Activated CD4-positive, alpha-beta memory T cell treated with anti-CD3 and anti-CD28 coated beads, Interleukin-2, amount 10 ng/mL, durations not matched to agents 7 days and 5 days (primary cell): Measurements from ENCODE around the gene RNF215. TPM values are rescaled to one million over a fixed set of nuclear protein-coding genes. Genes with fewer than 3 reads are reported as not detected.

Experiments
- CTCF ChIA-PET: fragments of 350-600 bp; sonication (Branson Sonifier 250); formaldehyde crosslinking; loops from one replicate; lab custom pipeline; 2021; ENCODE audit warnings: antibody characterized with exemption, inconsistent platforms; lab: Charles Lee
- POLR2A ChIA-PET: fragments of 350-600 bp; sonication (Branson Sonifier 250); formaldehyde crosslinking; loops from one replicate; lab custom pipeline; 2021; ENCODE audit warnings: antibody characterized with exemption; lab: Charles Lee
- DNase-seq: peaks from one replicate; pipeline ENCODE4 v3.0.0-alpha.2; 2020
- H3K27ac Mint-ChIP-seq: one replicate; pipeline ENCODE4 v1.8.0; 2021; ENCODE audit warnings: mild to moderate bottlenecking, mixed read lengths
- H3K27me3 Mint-ChIP-seq: one replicate; pipeline ENCODE4 v1.8.0; 2021; ENCODE audit warnings: mixed read lengths
- H3K36me3 Mint-ChIP-seq: one replicate; pipeline ENCODE4 v1.8.0; 2021; ENCODE audit warnings: low read depth, mixed read lengths
- H3K4me1 Mint-ChIP-seq: one replicate; pipeline ENCODE4 v1.8.0; 2021; ENCODE audit warnings: mixed read lengths
- H3K4me3 Mint-ChIP-seq: one replicate; pipeline ENCODE4 v1.8.0; 2021; ENCODE audit warnings: mild to moderate bottlenecking, mixed read lengths
- H3K9me3 Mint-ChIP-seq: one replicate; pipeline ENCODE4 v1.8.0; 2021; ENCODE audit warnings: mixed read lengths
- total RNA-seq, 2 experiments: library from RNA; stranded (reverse); gene quantifications; one replicate each; pipeline ENCODE4 v1.2.3, GENCODE V29; 2021

Gene RNF215
- total RNA-seq, 2 experiments from 2014 or later: 12.2 to 13.3 TPM

DNA sequence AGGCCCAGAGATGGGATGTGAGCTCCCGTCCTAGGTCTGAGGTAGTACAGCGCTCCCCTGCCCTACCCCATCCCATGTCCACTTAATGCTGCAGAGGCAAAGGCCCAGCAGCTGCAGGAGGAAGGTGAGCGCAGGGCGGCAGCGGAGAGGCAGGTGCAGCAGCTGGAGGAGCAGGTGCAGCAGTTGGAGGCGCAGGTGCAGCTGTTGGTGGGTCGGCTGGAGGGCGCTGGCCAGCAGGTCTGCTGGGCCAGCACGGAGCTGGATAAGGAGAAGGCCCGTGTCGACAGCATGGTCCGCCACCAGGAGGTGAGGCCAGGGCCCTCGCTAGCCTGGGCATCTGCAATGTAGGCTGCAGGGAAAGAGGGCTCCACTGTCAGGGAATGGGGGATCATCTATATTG lies 15.2 kb downstream of the RNF215 start:
- H3K4me3 Mint-ChIP-seq: no peak overlapping the region
- no peaks in the 10 kb centered on the region for H3K4me1 Mint-ChIP-seq
- CTCF ChIA-PET: interaction anchor here (0.6 kb wide), 1 partner anchor 117 kb away, joined by 4 read pairs; no protein-coding TSS in a partner anchor
- no peak overlapping the region for H3K27ac Mint-ChIP-seq
- POLR2A ChIA-PET: no interaction called here
- no peaks in the 10 kb centered on the region for H3K27me3 Mint-ChIP-seq
- H3K36me3 Mint-ChIP-seq: no peaks in the 10 kb centered on the region
- DNase-seq: no peak
- H3K9me3 Mint-ChIP-seq: no peaks in the 10 kb centered on the region

DNA sequence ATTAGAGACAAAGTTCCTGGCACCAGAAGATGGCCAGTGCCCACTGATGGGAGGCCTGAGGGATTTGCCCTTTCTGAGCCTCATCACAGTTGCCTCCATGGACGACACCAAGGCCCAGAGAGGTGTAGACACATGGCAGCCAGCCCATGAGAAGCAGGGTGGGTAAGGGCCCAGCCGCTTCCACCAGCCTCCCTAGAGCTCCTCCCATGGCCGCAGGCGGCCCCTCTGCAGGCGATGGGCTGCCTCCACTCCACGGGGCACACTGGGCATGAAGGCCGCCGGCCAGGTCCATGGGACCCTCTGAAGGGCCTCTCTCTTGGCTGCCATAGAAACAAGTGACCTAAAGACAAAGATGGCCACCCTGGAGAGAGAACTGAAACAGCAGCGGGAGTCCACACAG lies 15.9 kb downstream of the RNF215 start:
- no peaks in the 10 kb centered on the region for H3K27me3 Mint-ChIP-seq
- CTCF ChIA-PET: no interaction called here
- no peak for DNase-seq

DNA sequence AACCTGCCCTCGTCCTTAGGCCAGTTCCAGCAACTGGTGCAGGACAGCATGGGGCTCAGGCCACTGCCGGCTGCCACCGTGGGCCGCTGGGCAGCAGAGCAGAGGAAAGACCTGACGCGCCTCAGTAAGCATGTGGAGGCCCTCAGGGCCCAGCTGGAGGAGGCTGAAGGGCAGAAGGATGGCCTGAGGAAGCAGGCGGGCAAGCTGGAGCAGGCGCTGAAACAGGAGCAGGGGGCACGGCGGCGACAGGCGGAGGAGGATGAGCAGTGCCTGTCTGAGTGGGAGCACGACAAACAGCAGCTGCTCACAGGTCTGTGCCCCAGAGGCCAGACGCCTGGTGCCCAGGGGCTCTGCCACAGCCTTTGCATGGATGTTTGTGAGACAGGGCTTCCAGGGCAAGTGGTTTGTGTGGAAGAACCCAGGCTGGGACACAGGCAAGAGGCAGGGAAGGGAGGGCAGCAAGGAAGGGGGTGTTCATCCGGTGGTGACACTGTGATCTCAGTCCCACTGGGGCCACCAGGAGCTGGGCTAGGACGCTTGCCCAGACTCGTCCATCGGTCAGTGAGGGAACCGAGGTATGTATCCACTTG lies 16.5 kb downstream of the RNF215 start:
- Mint-ChIP-seq H3K4me1 (no peaks in the 10 kb centered on the region), H3K27ac (no peak overlapping the region), H3K9me3 (no peaks in the 10 kb centered on the region), H3K36me3 (no peaks in the 10 kb centered on the region), H3K27me3 (no peaks in the 10 kb centered on the region), H3K4me3 (no peak overlapping the region)
- CTCF ChIA-PET: no interaction called here
- DNase-seq: no peak
- POLR2A ChIA-PET: no interaction called here

More for the DNA sequence above, 15.9 kb downstream of the RNF215 start:
- Mint-ChIP-seq H3K4me3 (no peak overlapping the region), H3K36me3 (no peaks in the 10 kb centered on the region), H3K4me1 (no peaks in the 10 kb centered on the region), H3K27ac (no peak overlapping the region), H3K9me3 (no peaks in the 10 kb centered on the region)
- POLR2A ChIA-PET: no interaction called here

GRCh38 chr22:30368420-30368819 lies 18.8 kb downstream of the RNF215 start:
- DNase-seq: no peak
- Mint-ChIP-seq H3K27ac (no peak overlapping the region), H3K4me3 (no peak overlapping the region), H3K36me3 (no peaks in the 10 kb centered on the region), H3K9me3 (no peaks in the 10 kb centered on the region), H3K4me1 (no peaks in the 10 kb centered on the region), H3K27me3 (no peaks in the 10 kb centered on the region)
- POLR2A ChIA-PET: interaction anchor here (1.1 to 1.4 kb wide), 3 partner anchors 10 to 86 kb away, joined by 3 to 6 read pairs (median 3); partner anchors contain the start of genes CCDC157 and SF3A1
- CTCF ChIA-PET: interaction anchor here (0.9 to 2.1 kb wide), 4 partner anchors 17 to 117 kb away, joined by 3 to 13 read pairs (median 4); no protein-coding TSS in a partner anchor

DNA sequence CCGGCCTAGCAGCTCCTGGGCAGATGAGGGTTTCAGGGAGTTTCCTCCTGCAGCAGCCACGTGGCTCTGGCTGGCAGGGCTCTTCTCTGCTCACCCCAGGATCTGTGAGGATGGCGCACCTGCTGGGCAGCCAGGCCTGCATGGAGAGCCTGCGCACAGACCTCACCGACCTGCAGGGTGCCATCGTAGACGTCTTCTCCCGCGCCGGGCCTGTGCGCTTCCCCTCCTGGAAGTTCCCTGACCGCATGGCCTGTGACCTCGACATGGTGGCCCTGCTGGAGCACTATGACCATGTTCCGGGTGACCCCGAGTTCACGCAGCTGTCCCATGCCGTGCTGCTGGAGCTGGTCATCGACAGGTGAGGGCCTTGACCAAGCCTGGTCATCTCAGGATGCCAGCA lies 21.3 kb downstream of the RNF215 start:
- POLR2A ChIA-PET: interaction anchor here (1.4 to 1.5 kb wide), 2 partner anchors 10 to 14 kb away, joined by 5 to 8 read pairs; partner anchors contain the start of genes CCDC157 and SF3A1
- H3K4me1 Mint-ChIP-seq: no peaks in the 10 kb centered on the region
- DNase-seq: no peak
- no peak overlapping the region for H3K4me3 Mint-ChIP-seq
- H3K36me3 Mint-ChIP-seq: peaks cover 2% of the 10 kb centered on the region
- H3K9me3 Mint-ChIP-seq: no peaks in the 10 kb centered on the region
- H3K27me3 Mint-ChIP-seq: no peaks in the 10 kb centered on the region
- CTCF ChIA-PET: interaction anchor here (0.9 kb wide), 1 partner anchor 78 kb away, joined by 3 read pairs; no protein-coding TSS in a partner anchor
- no peak overlapping the region for H3K27ac Mint-ChIP-seq

GRCh38 chr22:30362651-30363281 lies 24.4 kb downstream of the RNF215 start:
- ChIA-PET CTCF (interaction anchor here (1.0 to 2.1 kb wide), 3 partner anchors 25 to 75 kb away, joined by 3 to 10 read pairs (median 7); partner anchors contain the start of gene RNF215), POLR2A (no interaction called here)
- H3K27ac Mint-ChIP-seq: no peak overlapping the region
- peaks cover 2% of the 10 kb centered on the region for H3K36me3 Mint-ChIP-seq
- DNase-seq: no peak
- no peaks in the 10 kb centered on the region for H3K9me3 Mint-ChIP-seq
- H3K27me3 Mint-ChIP-seq: no peaks in the 10 kb centered on the region
- no peak overlapping the region for H3K4me3 Mint-ChIP-seq
- H3K4me1 Mint-ChIP-seq: peaks cover 4% of the 10 kb centered on the region

DNA sequence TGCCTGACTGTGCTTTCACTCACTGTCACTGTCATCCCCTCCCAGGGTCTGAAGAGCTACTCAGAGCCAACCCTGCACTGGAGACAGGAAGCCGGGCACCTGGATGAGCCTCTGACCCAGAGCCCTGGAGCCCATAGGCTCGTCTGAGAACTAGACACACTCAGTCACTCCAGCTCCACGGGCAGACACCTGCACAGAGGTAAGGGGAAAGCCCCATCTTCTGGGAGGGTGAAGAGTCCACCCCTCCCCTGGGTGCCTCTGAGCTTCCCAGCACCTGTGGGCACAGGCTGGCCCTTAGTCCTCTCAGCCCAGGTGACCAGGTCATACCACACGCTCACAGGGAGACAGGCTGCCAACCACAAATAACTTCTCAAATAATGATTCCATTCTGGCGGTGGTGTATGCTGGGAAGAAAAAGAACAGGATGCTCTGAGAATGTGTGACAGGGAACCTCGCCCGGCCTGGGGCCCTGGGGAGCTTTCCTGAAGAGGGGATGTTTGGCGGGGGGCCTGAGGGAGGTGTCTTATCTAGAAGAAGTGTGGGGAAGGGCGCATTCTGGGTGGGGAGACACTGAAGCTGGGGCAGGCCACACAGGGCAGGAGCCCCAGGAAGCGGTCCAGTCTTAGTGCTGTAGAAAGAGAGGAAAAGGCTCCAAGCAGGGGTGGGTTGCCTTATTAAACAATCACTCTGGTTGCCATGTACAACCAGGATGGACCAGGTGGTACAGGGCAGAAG lies 25.1 kb downstream of the RNF215 start:
- POLR2A ChIA-PET: no interaction called here

DNA sequence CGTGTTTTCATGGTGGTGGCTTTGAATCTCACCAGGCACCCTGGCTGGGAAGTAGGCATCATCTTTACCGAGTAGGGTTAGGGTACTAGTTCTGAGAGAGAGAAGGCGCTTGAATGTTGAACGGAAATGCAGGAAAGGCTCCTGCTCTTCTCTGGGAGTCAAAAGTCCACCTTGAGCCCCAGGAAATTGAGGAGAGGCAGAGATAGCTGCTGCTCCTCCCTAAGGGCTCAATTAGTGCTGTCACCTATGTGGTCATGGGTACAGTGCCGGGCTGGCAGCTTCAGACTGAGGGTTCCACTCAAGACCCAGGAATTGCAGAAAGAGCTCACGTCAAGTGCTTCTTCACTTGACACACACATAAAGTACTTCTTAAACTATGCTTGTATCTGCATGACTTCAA lies 28.7 kb downstream of the RNF215 start:
- Mint-ChIP-seq H3K9me3 (no peaks in the 10 kb centered on the region), H3K4me3 (no peak overlapping the region), H3K27ac (no peak overlapping the region), H3K27me3 (no peaks in the 10 kb centered on the region), H3K36me3 (peaks cover 28% of the 10 kb centered on the region), H3K4me1 (peaks cover 35% of the 10 kb centered on the region)
- POLR2A ChIA-PET: interaction anchor here (1.0 kb wide), 1 partner anchor 70 kb away, joined by 4 read pairs; no protein-coding TSS in a partner anchor
- CTCF ChIA-PET: interaction anchor here (3.3 kb wide), 1 partner anchor 70 kb away, joined by 37 read pairs; the partner anchor contains the start of gene CASTOR1
- DNase-seq: no peak

More for the DNA sequence above, 25.1 kb downstream of the RNF215 start:
- Mint-ChIP-seq H3K4me3 (no peak overlapping the region), H3K4me1 (peaks cover 8% of the 10 kb centered on the region), H3K27ac (no peak overlapping the region), H3K27me3 (no peaks in the 10 kb centered on the region), H3K9me3 (no peaks in the 10 kb centered on the region), H3K36me3 (peaks cover 2% of the 10 kb centered on the region)
- no peak for DNase-seq
- CTCF ChIA-PET: interaction anchor here (1.0 to 2.0 kb wide), 2 partner anchors 25 to 74 kb away, joined by 3 to 7 read pairs; partner anchors contain the start of gene RNF215

GRCh38 chr22:30357650-30358215 lies 29.5 kb downstream of the RNF215 start:
- Mint-ChIP-seq H3K4me3 (peak overlapping the region; percentile 92), H3K4me1 (peaks cover 41% of the 10 kb centered on the region), H3K9me3 (no peaks in the 10 kb centered on the region), H3K27me3 (no peaks in the 10 kb centered on the region), H3K27ac (no peak overlapping the region), H3K36me3 (peaks cover 32% of the 10 kb centered on the region)
- CTCF ChIA-PET: interaction anchor here (3.3 kb wide), 1 partner anchor 69 kb away, joined by 37 read pairs; the partner anchor contains the start of gene CASTOR1
- no peak for DNase-seq
- POLR2A ChIA-PET: interaction anchor here (1.0 to 3.4 kb wide), 7 partner anchors 11 to 70 kb away, joined by 4 to 49 read pairs (median 19); partner anchors contain the start of genes CASTOR1, RNF215 and TBC1D10A

GRCh38 chr22:30357236-30357570 lies 30.0 kb downstream of the RNF215 start:
- Mint-ChIP-seq H3K4me3 (peak overlapping the region; percentile 92), H3K27me3 (no peaks in the 10 kb centered on the region)

DNA sequence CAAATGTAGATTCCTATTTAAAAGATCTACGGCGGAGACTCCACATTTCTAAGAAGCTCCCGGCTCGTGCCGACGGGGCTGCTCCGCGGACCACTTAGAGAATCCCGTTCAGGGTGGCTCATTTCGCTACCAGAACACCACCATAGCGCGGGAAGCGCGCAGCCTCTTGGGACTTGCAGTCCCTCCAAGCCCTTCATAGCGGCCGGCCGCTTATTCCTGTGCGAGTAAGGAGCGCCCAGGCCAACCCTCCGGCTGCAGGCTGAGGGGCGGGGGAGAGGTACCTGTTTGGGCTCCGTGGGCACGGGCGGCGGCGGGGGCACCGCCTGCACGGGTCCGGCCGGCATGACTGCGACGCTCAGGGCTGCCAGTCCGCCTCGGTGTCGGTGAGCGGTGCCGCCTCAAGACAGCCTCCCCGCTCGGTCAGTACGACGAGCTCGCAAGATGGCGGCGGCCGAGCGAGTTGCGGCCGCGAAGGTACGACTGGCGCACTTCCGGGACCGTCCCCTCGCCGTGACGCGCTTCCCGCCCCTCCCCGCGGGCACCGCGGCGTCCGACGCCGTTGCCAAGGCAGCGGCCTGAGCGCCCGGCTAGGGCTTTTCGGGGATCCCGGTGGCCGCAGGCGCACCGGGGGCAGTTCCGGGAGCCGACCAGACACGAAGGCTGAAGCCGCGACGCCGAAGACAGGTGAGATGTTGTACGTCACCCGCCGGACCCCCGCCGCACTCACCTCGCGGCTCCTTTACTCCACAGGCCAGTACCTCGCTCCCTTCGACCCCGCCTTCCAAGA lies 30.6 kb downstream of the RNF215 start, which contains the start of the genes CCDC157 and SF3A1:
Gene CCDC157 (plus strand): TSS at position 559 of the 787 bp plus-strand sequence. CDS start 8,994 bp downstream, outside the sequence.
Gene SF3A1 (minus strand): TSS at position 446 of the 787 bp plus-strand sequence. CDS start 102 bp downstream, at position 344.
- POLR2A ChIA-PET: interaction anchor here (0.6 to 3.4 kb wide), 34 partner anchors 9 to 519 kb away, joined by 3 to 49 read pairs (median 4); partner anchors contain the start of genes ASCC2, CASTOR1, MTFP1 and OSM
- Mint-ChIP-seq H3K36me3 (peaks cover 40% of the 10 kb centered on the region), H3K27me3 (no peaks in the 10 kb centered on the region), H3K27ac (peak within 1 kb of the TSS; percentile 78), H3K4me1 (peaks cover 49% of the 10 kb centered on the region), H3K4me3 (peak within 1 kb of the TSS; percentile 92), H3K9me3 (no peaks in the 10 kb centered on the region)
- DNase-seq: peak; percentile 90
- CTCF ChIA-PET: interaction anchor here (1.0 to 3.3 kb wide), 4 partner anchors 30 to 68 kb away, joined by 4 to 37 read pairs (median 5); partner anchors contain the start of genes CASTOR1, RNF215 and TBC1D10A

More at GRCh38 chr22:30357236-30357570, 30.0 kb downstream of the RNF215 start:
- no peaks in the 10 kb centered on the region for H3K9me3 Mint-ChIP-seq
- DNase-seq: no peak
- ChIA-PET CTCF (interaction anchor here (1.0 to 3.3 kb wide), 4 partner anchors 30 to 68 kb away, joined by 4 to 37 read pairs (median 5); partner anchors contain the start of genes CASTOR1, RNF215 and TBC1D10A), POLR2A (interaction anchor here (0.6 to 3.4 kb wide), 23 partner anchors 8 to 519 kb away, joined by 3 to 49 read pairs (median 5); partner anchors contain the start of genes ASCC2, CASTOR1, MTFP1 and OSM)
- peak overlapping the region; percentile 52 for H3K27ac Mint-ChIP-seq
- peaks cover 44% of the 10 kb centered on the region for H3K4me1 Mint-ChIP-seq
- H3K36me3 Mint-ChIP-seq: peaks cover 34% of the 10 kb centered on the region
